WERI-Rb-1 (cell line): Measurements from ENCODE around the gene LGALS3.
"Not testable (repeated sequence)": the region's sequence is repeated elsewhere in the genome, so short reads cannot be mapped to it uniquely, and the experiment has no call there.

Experiments used
- DNase-seq: peaks from one replicate; pipeline ENCODE4 v3.0.0-alpha.2; 2020
- H3K27ac ChIP-seq: fragments of 250-450 bp; sonication (Bioruptor Pico); 2 replicates; pipeline ENCODE4 v1.5.1; 2020; ENCODE audit warnings: mild to moderate bottlenecking, moderate library complexity
- H3K27me3 ChIP-seq: fragments of 250-450 bp; sonication (Bioruptor Pico); 2 replicates; pipeline ENCODE4 v1.5.1; 2021; ENCODE audit warnings: mild to moderate bottlenecking, low read depth, moderate library complexity; ENCODE audit not compliant: insufficient read depth, severe bottlenecking
- H3K36me3 ChIP-seq: fragments of 250-450 bp; sonication (Bioruptor Pico); 2 replicates; pipeline ENCODE4 v1.5.1; 2020; ENCODE audit warnings: mild to moderate bottlenecking, moderate library complexity
- H3K4me3 ChIP-seq: 2 replicates; pipeline ENCODE4 v1.5.1; 2011; ENCODE audit warnings: low read depth, mild to moderate bottlenecking, control low read depth, low read length
- H3K9me3 ChIP-seq: fragments of 250-450 bp; sonication (Bioruptor Pico); 2 replicates; pipeline ENCODE4 v1.5.1; 2021; ENCODE audit warnings: mild to moderate bottlenecking, moderate library complexity; ENCODE audit not compliant: severe bottlenecking
- CTCF ChIP-seq: IDR thresholded peaks from 2 replicates; pipeline ENCODE4 v1.5.1; 2011; ENCODE audit warnings: low read depth, mild to moderate bottlenecking, control low read depth, inconsistent platforms, low read length

The LGALS3 gene

GRCh38 chr14:55129086-55129427 lies at the start of gene LGALS3:
LGALS3 (plus strand) TSS chr14:55129252; CDS start chr14:55137374, 8,122 bp downstream.
- Histone ChIP-seq H3K27ac (no peak within 1 kb of the TSS), H3K4me3 (peak within 1 kb of the TSS; percentile 49), H3K27me3 (peaks cover 7% of the 10 kb centered on the region), H3K36me3 (no peaks in the 10 kb centered on the region), H3K9me3 (no peaks in the 10 kb centered on the region)
- DNase-seq = peak; percentile 26
- TF ChIP-seq CTCF = no peak

GRCh38 chr14:55079961-55080360 lies 49.1 kb upstream of the LGALS3 start:
- H3K4me3 ChIP-seq, H3K9me3 ChIP-seq, H3K36me3 ChIP-seq, H3K27ac ChIP-seq, DNase-seq, H3K27me3 ChIP-seq: not testable (repeated sequence)

GRCh38 chr14:55084401-55085059 lies 44.5 kb upstream of the LGALS3 start:
- Histone ChIP-seq H3K9me3 (no peaks in the 10 kb centered on the region), H3K4me3 (no peak overlapping the region), H3K27ac (no peak overlapping the region), H3K27me3 (no peaks in the 10 kb centered on the region), H3K36me3 (no peaks in the 10 kb centered on the region)
- no peak for DNase-seq
- no peak for TF ChIP-seq CTCF

GRCh38 chr14:55085060-55085660 lies 43.9 kb upstream of the LGALS3 start:
- no peak for TF ChIP-seq CTCF
- DNase-seq = no peak
- no peak overlapping the region for H3K27ac ChIP-seq

GRCh38 chr14:55086938-55087337 lies 42.1 kb upstream of the LGALS3 start:
- Histone ChIP-seq H3K27ac (no peak overlapping the region), H3K36me3 (no peaks in the 10 kb centered on the region), H3K9me3 (no peaks in the 10 kb centered on the region), H3K27me3 (no peaks in the 10 kb centered on the region), H3K4me3 (no peak overlapping the region)
- DNase-seq = no peak
- TF ChIP-seq CTCF = no peak

More at GRCh38 chr14:55085060-55085660, 43.9 kb upstream of the LGALS3 start:
- no peaks in the 10 kb centered on the region for H3K27me3 ChIP-seq
- H3K9me3 ChIP-seq = no peaks in the 10 kb centered on the region
- H3K4me3 ChIP-seq = no peak overlapping the region
- no peaks in the 10 kb centered on the region for H3K36me3 ChIP-seq

GRCh38 chr14:55088356-55088755 lies 40.7 kb upstream of the LGALS3 start:
- H3K27ac ChIP-seq = no peak overlapping the region
- TF ChIP-seq CTCF = no peak
- DNase-seq = no peak
- no peaks in the 10 kb centered on the region for H3K27me3 ChIP-seq
- H3K9me3 ChIP-seq = no peaks in the 10 kb centered on the region
- no peak overlapping the region for H3K4me3 ChIP-seq
- no peaks in the 10 kb centered on the region for H3K36me3 ChIP-seq
